ENCODE data around the gene TLE3.

TLE3 gene

DNA sequence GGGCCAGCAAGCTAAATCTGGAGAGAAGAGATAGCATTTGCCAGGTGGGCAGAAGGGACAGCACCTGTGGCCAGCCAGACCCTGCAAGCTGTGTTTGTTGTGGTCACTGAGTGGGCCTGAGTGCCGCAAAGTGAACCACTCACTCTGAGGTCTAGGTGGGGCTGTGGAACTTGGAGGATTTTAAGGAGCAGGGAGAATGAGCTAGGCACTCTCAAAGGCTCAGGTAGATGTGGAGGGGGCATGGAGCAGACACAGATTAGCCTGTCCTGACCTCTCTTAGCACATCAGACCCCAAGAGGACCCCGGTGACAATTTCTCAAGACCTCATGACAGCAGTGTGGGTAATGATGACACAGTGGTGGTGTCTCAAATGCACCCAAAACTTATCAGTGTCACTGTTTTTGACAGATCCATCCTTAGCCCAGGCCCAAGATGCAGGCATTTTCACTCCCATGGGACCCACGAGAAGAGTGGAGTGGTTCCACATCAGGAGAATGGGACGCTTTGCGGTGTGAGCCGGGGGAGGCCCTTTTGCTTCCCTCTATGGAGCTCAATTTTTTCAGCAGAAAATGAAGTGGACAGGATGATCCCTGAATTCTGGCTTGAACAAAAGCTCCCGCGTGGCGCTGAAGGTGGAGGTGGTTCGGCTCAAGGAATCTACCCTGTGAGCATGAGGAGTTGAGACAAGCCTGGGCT lies 43.8 kb upstream of the TLE3 start:
- H3K27ac ChIP-seq (ENCODE audit: low read depth, low read length): no peak overlapping the region
- TF ChIP-seq, protein P1, sequence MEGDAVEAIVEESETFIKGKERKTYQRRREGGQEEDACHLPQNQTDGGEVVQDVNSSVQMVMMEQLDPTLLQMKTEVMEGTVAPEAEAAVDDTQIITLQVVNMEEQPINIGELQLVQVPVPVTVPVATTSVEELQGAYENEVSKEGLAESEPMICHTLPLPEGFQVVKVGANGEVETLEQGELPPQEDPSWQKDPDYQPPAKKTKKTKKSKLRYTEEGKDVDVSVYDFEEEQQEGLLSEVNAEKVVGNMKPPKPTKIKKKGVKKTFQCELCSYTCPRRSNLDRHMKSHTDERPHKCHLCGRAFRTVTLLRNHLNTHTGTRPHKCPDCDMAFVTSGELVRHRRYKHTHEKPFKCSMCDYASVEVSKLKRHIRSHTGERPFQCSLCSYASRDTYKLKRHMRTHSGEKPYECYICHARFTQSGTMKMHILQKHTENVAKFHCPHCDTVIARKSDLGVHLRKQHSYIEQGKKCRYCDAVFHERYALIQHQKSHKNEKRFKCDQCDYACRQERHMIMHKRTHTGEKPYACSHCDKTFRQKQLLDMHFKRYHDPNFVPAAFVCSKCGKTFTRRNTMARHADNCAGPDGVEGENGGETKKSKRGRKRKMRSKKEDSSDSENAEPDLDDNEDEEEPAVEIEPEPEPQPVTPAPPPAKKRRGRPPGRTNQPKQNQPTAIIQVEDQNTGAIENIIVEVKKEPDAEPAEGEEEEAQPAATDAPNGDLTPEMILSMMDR (IDR thresholded peaks at IDR 0.05; ENCODE audit: insufficient read depth, low read length, poor library complexity, severe bottlenecking): no peak
- no peak for TF ChIP-seq EZH2phosphoT487 (conservative IDR thresholded peaks at IDR 0.05; ENCODE audit: low read length)
- H3K4me2 ChIP-seq (ENCODE audit: low read depth, low read length, poor library complexity, severe bottlenecking): no peak overlapping the region
- H3K4me3 ChIP-seq (ENCODE audit: insufficient read depth, low read length, poor library complexity, severe bottlenecking): no peak overlapping the region
- no peaks in the 10 kb centered on the region for H3F3A ChIP-seq (ENCODE audit: insufficient read depth)
- H3K36me3 ChIP-seq (ENCODE audit: low read length): no peaks in the 10 kb centered on the region
- H2AFZ ChIP-seq (ENCODE audit: low read depth, low read length, severe bottlenecking): no peak overlapping the region
- no peaks in the 10 kb centered on the region for H3K9me3 ChIP-seq (ENCODE audit: insufficient read depth, low read length)
- no peaks in the 10 kb centered on the region for H3K9me2 ChIP-seq (replicated peaks; ENCODE audit: insufficient read depth, low read length)
- no peaks in the 10 kb centered on the region for H3K79me2 ChIP-seq (ENCODE audit: insufficient read depth, low read length)
- H3K27me3 ChIP-seq (ENCODE audit: low read length): no peaks in the 10 kb centered on the region
- no peak overlapping the region for H3K9ac ChIP-seq (ENCODE audit: low read length)
- H4K20me1 ChIP-seq (ENCODE audit: low read depth, low read length): no peaks in the 10 kb centered on the region

DNA sequence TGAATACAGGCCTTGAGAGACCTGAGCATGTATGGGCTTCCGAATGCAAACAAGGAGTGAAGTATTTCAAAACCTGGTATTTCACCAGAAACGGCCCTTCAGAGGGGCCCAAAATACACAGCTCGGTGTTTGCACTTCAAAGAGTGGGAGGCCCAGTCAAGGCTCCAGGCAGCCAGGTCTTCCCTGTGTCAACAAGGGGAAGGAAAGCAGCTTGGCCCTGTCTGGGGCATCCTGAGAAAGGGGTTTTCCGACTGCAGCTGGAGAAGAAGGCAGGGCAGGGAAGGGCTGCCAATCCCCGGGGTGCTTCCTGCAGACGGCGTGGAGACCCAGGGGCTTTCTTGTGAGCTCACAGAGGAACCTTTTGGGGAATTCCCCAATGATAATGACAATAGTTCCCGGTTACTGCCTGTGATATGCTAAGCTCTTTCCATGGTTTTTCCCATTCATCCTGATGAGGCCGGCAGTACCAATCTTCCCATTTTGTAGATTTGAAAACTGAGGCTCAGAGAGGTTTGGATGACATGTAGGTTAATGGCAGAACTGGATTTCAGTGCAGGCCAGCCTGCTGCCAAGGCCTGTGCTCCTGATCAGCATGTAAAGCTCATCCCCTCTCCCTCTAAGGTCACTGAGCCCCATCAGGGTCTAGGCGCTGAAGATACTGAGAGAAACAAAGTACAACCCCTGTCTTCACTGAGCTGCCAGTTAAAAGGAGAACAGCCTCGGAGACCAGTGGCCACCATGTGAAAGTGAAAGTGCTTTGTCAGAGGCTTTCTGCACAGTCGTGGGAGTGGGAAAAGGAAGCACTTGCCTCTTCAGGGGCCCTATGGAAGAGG lies 43.0 kb upstream of the TLE3 start:
- no peak for TF ChIP-seq EZH2phosphoT487 (conservative IDR thresholded peaks at IDR 0.05; ENCODE audit: low read length)
- TF ChIP-seq, protein P1 (IDR thresholded peaks at IDR 0.05; ENCODE audit: insufficient read depth, low read length, poor library complexity, severe bottlenecking): no peak
- no peak overlapping the region for H2AFZ ChIP-seq (ENCODE audit: low read depth, low read length, severe bottlenecking)

DNA sequence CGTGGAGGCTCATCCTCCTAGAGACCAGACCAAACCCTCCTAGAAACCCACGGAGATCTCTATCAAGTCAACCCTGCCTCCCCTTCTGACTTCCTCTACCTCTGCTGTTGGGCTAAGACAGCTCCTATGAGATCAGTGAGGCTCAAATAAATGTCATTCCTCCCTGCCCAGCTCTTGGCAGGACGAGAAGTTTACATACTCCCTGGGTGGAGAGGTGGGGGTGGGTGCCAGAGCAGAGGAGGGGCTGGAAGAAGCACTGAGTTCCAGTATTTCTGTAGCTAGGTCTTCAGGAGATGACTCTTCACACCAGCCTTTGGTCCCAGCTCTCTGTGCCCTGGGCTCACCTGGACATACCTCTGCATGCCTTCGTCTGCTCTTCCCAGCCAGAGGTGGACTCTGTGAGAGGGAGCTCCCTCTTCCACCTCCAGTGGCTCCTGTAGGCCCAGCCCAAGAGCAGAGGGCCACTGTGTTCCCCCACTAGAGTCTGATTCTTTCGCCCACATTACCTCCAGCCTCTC lies 42.4 kb upstream of the TLE3 start:
- Histone ChIP-seq H3F3A (ENCODE audit: insufficient read depth) (no peaks in the 10 kb centered on the region), H4K20me1 (ENCODE audit: low read depth, low read length) (no peaks in the 10 kb centered on the region), H3K4me2 (ENCODE audit: low read depth, low read length, poor library complexity, severe bottlenecking) (no peak overlapping the region), H3K36me3 (ENCODE audit: low read length) (no peaks in the 10 kb centered on the region), H2AFZ (ENCODE audit: low read depth, low read length, severe bottlenecking) (no peak overlapping the region), H3K79me2 (ENCODE audit: insufficient read depth, low read length) (no peaks in the 10 kb centered on the region), H3K4me3 (ENCODE audit: insufficient read depth, low read length, poor library complexity, severe bottlenecking) (no peak overlapping the region), H3K9me3 (ENCODE audit: insufficient read depth, low read length) (no peaks in the 10 kb centered on the region), H3K27me3 (ENCODE audit: low read length) (no peaks in the 10 kb centered on the region), H3K27ac (ENCODE audit: low read depth, low read length) (no peak overlapping the region), H3K9me2 (replicated peaks; ENCODE audit: insufficient read depth, low read length) (no peaks in the 10 kb centered on the region), H3K9ac (ENCODE audit: low read length) (no peak overlapping the region)
- TF ChIP-seq, protein P1 (IDR thresholded peaks at IDR 0.05; ENCODE audit: insufficient read depth, low read length, poor library complexity, severe bottlenecking): no peak
- no peak for TF ChIP-seq EZH2phosphoT487 (conservative IDR thresholded peaks at IDR 0.05; ENCODE audit: low read length)

More for the DNA sequence above, 43.0 kb upstream of the TLE3 start:
- Histone ChIP-seq H3K9ac (ENCODE audit: low read length) (no peak overlapping the region), H3K4me2 (ENCODE audit: low read depth, low read length, poor library complexity, severe bottlenecking) (no peak overlapping the region), H3K9me3 (ENCODE audit: insufficient read depth, low read length) (no peaks in the 10 kb centered on the region), H3K4me3 (ENCODE audit: insufficient read depth, low read length, poor library complexity, severe bottlenecking) (no peak overlapping the region), H3K27ac (ENCODE audit: low read depth, low read length) (no peak overlapping the region), H3K36me3 (ENCODE audit: low read length) (no peaks in the 10 kb centered on the region), H3K27me3 (ENCODE audit: low read length) (no peaks in the 10 kb centered on the region), H3K9me2 (replicated peaks; ENCODE audit: insufficient read depth, low read length) (no peaks in the 10 kb centered on the region), H3F3A (ENCODE audit: insufficient read depth) (no peaks in the 10 kb centered on the region), H3K79me2 (ENCODE audit: insufficient read depth, low read length) (no peaks in the 10 kb centered on the region), H4K20me1 (ENCODE audit: low read depth, low read length) (no peaks in the 10 kb centered on the region)
